H1 (cell line): ENCODE results near the gene MACC1.

Source experiments
- BACH1 ChIP-seq: IDR thresholded peaks from 2 replicates; pipeline ENCODE4 v1.6.1; 2012; ENCODE audit warnings: low read length, improper control_type of control experiment
- CTCF ChIP-seq, 3 experiments: IDR thresholded peaks; 1 replicate in 2 of 3; 2 replicates in 1 of 3; pipeline versions ENCODE4 v1.5.1 to v1.6.1; 2011; ENCODE audit warnings: low read length in 3 of 3, mild to moderate bottlenecking in 3 of 3, inconsistent platforms in 2 of 3, low read depth in 1 of 3, moderate library complexity in 1 of 3; ENCODE audit not compliant: insufficient read depth in 1 of 3; ENCODE audit errors: control extremely low read depth in 1 of 3
- EZH2 ChIP-seq: fragments of 200-600 bp; sonication (generic); IDR thresholded peaks from 2 replicates; pipeline ENCODE4 v1.7.1; 2012; ENCODE audit warnings: low read depth, mild to moderate bottlenecking, moderate library complexity, low read length, inconsistent platforms; ENCODE audit not compliant: severe bottlenecking
- FOSL1 ChIP-seq: IDR thresholded peaks from 2 replicates; pipeline ENCODE4 v1.6.1; 2011; ENCODE audit warnings: mild to moderate bottlenecking, low read depth, low read length, moderate library complexity; ENCODE audit not compliant: insufficient read depth
- MAFK ChIP-seq: IDR thresholded peaks from 2 replicates; pipeline ENCODE4 v1.6.1; 2012; ENCODE audit warnings: low read depth, mild to moderate bottlenecking, improper control_type of control experiment, low read length
- MAX ChIP-seq: IDR thresholded peaks from 2 replicates; pipeline ENCODE4 v1.6.1; 2012; ENCODE audit warnings: inconsistent platforms
- POLR2A ChIP-seq, 2 experiments: IDR thresholded peaks; 1 replicate in 1 of 2; 2 replicates in 1 of 2; pipeline ENCODE4 v1.6.1; 2011; ENCODE audit warnings: low read depth in 2 of 2, low read length in 2 of 2, mild to moderate bottlenecking in 2 of 2; ENCODE audit errors: control extremely low read depth in 1 of 2
- POU5F1 ChIP-seq: IDR thresholded peaks from 2 replicates; pipeline ENCODE4 v1.6.1; 2011; ENCODE audit warnings: low read depth, mild to moderate bottlenecking, low read length, moderate library complexity
- SP1 ChIP-seq: IDR thresholded peaks from 2 replicates; pipeline ENCODE4 v1.6.1; 2011; ENCODE audit warnings: low read depth, low read length
- SUZ12 ChIP-seq: fragments of 200-600 bp; sonication (generic); IDR thresholded peaks from 2 replicates; pipeline ENCODE4 v1.6.1; 2012; ENCODE audit warnings: mild to moderate bottlenecking, inconsistent platforms, low read length, moderate library complexity, mixed read lengths
- TAF1 ChIP-seq: IDR thresholded peaks from 2 replicates; pipeline ENCODE4 v1.6.1; 2011; ENCODE audit warnings: mild to moderate bottlenecking, low read depth, low read length
- TCF12 ChIP-seq: IDR thresholded peaks from 2 replicates; pipeline ENCODE4 v1.6.1; 2011; ENCODE audit warnings: low read depth, mild to moderate bottlenecking, low read length

- no peak for TF ChIP-seq EZH2
- TF ChIP-seq TAF1, result no peak
- no peak for TF ChIP-seq MAX
- TF ChIP-seq POU5F1, result no peak
- no peak for TF ChIP-seq CTCF (IDR thresholded peaks at IDR 0.05; ENCODE audit: control extremely low read depth in 1 of 3, insufficient read depth in 1 of 3, low read depth in 1 of 3, low read length in 3 of 3)
- no peak for TF ChIP-seq SP1
- TF ChIP-seq FOSL1, result no peak
- TF ChIP-seq POLR2A (IDR thresholded peaks at IDR 0.05; ENCODE audit: control extremely low read depth in 1 of 2, low read depth in 2 of 2, low read length in 2 of 2), result no peak
- no peak for TF ChIP-seq TCF12
- TF ChIP-seq MAFK, result no peak
- no peak for TF ChIP-seq BACH1
- no peak for TF ChIP-seq SUZ12
Measured at GRCh38 chr7:20201380-20201779, 15.8 kb downstream of the MACC1 start.
